PC-3 (cell line): Measurements from ENCODE around the gene EVL.

Source experiments
- CTCF ChIP-seq: fragments of 300-600 bp; sonication (generic); conservative IDR thresholded peaks from 2 replicates; pipeline ENCODE4 v1.5.1; 2017; ENCODE audit warnings: antibody characterized with exemption, low read depth, mild to moderate bottlenecking, low read length
- EZH2 ChIP-seq: fragments of 300-600 bp; sonication (generic); IDR thresholded peaks from one replicate; pipeline ENCODE4 v1.6.1; 2017; ENCODE audit warnings: antibody characterized with exemption, mild to moderate bottlenecking, low read length; ENCODE audit not compliant: unreplicated experiment
- EZH2phosphoT487 ChIP-seq: fragments of 300-600 bp; sonication (generic); IDR thresholded peaks from 2 replicates; pipeline ENCODE4 v1.6.1; 2018; ENCODE audit warnings: mild to moderate bottlenecking, antibody characterized with exemption, low read length, borderline replicate concordance

DNA sequence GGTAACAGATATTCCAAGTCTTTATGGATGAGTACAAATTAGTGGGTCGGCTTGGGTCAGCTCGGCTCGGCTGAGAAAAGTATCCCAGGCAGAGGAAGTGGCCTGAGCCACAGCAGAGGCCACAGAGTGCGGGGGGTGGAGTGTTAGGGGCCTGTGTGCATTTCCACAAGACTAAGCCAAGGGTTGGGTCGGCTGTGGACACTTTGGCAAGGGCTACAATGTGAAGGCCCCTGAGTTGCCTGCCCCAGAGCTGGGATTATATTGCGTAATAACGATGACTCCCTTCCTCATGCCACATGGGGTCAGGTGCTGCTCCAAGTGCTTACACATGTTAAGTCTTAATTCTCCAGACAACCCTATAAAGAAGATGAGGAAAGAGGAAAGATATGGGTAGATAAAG is 11.4 kb downstream of the EVL start:
- TF ChIP-seq CTCF (no peak), EZH2phosphoT487 (no peak), EZH2 (no peak)
